Measurements from ENCODE around the gene IGF2BP2.
A peak's percentile ranks its signal among the peaks of the same experiment; 100 is the strongest.

The IGF2BP2 gene

GRCh38 chr3:185734725-185735096 is 90.1 kb downstream of the IGF2BP2 start:
- H3K36me3 ChIP-seq (ENCODE audit: low read depth), result peaks cover 18% of the 10 kb centered on the region
- H3K4me3 ChIP-seq (ENCODE audit: severe bottlenecking), result no peak overlapping the region
- no peaks in the 10 kb centered on the region for H3K9me3 ChIP-seq (ENCODE audit: severe bottlenecking)
- no peaks in the 10 kb centered on the region for H3K27me3 ChIP-seq (ENCODE audit: insufficient read depth, poor library complexity, severe bottlenecking)
- ATAC-seq (ENCODE audit: low read depth), result no peak
- peaks cover 86% of the 10 kb centered on the region for H3K4me1 ChIP-seq (ENCODE audit: insufficient read depth, poor library complexity, severe bottlenecking)
- H3K27ac ChIP-seq (ENCODE audit: poor library complexity, severe bottlenecking), result peak overlapping the region; percentile 100
- DNase-seq (ENCODE audit: low spot score), result no peak
- TF ChIP-seq CTCF (IDR thresholded peaks at IDR 0.05; ENCODE audit: poor library complexity, severe bottlenecking), result no peak

DNA sequence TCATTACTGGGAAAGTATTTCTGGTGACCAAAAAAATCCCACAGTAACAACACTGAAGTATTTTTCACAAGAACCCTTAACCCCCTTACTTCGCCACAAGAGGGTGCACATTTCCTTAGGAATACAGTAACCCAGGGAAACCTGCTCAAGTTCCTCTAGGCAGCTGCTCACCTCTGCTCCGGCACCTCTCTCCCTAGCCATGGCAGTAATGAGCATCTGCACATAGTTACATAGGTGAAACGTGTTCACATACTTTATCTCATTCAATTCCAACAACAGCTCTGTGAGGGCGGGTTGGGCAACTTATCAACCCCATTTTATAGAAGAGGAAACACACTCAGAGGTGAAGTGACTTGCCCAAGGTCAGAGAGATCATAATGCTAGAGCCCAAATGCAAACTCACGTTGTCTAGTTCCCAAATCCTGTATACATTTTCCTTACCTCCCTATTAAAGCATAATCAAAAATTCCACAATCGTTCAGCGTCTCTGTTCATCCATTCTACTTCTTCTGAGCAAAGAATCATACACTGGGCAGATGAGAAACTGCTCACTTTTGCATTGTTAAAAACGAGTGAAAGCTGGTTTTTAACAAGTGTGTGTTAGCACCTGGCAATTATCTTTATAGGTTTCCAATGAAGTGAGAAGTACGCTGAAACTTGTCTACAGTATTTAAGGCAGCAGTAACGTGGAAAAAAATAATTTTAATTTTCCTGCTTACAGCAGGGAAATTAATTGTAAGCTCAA is 90.7 kb downstream of the IGF2BP2 start:
- Histone ChIP-seq H3K27ac (ENCODE audit: poor library complexity, severe bottlenecking) (peak overlapping the region; percentile 100), H3K27me3 (ENCODE audit: insufficient read depth, poor library complexity, severe bottlenecking) (no peaks in the 10 kb centered on the region), H3K36me3 (ENCODE audit: low read depth) (peaks cover 20% of the 10 kb centered on the region), H3K4me1 (ENCODE audit: insufficient read depth, poor library complexity, severe bottlenecking) (peaks cover 87% of the 10 kb centered on the region), H3K4me3 (ENCODE audit: severe bottlenecking) (no peak overlapping the region), H3K9me3 (ENCODE audit: severe bottlenecking) (no peaks in the 10 kb centered on the region)
- peak; percentile 74 for DNase-seq (ENCODE audit: low spot score)
- ATAC-seq (ENCODE audit: low read depth), result peak; percentile 65
- peak; percentile 86 for TF ChIP-seq CTCF (IDR thresholded peaks at IDR 0.05; ENCODE audit: poor library complexity, severe bottlenecking)

- peak; percentile 83 for DNase-seq (ENCODE audit: low spot score)
- Histone ChIP-seq H3K4me1 (ENCODE audit: insufficient read depth, poor library complexity, severe bottlenecking) (peaks cover 85% of the 10 kb centered on the region), H3K9me3 (ENCODE audit: severe bottlenecking) (no peaks in the 10 kb centered on the region), H3K4me3 (ENCODE audit: severe bottlenecking) (no peak overlapping the region), H3K36me3 (ENCODE audit: low read depth) (peaks cover 20% of the 10 kb centered on the region), H3K27me3 (ENCODE audit: insufficient read depth, poor library complexity, severe bottlenecking) (no peaks in the 10 kb centered on the region), H3K27ac (ENCODE audit: poor library complexity, severe bottlenecking) (peak overlapping the region; percentile 100)
- TF ChIP-seq CTCF (IDR thresholded peaks at IDR 0.05; ENCODE audit: poor library complexity, severe bottlenecking), result no peak
- ATAC-seq (ENCODE audit: low read depth), result peak; percentile 68
Measured at GRCh38 chr3:185732782-185733181, 92.1 kb downstream of the IGF2BP2 start.

- Histone ChIP-seq H3K36me3 (ENCODE audit: low read depth) (peaks cover 29% of the 10 kb centered on the region), H3K9me3 (ENCODE audit: severe bottlenecking) (no peaks in the 10 kb centered on the region), H3K4me3 (ENCODE audit: severe bottlenecking) (no peak overlapping the region), H3K27me3 (ENCODE audit: insufficient read depth, poor library complexity, severe bottlenecking) (no peaks in the 10 kb centered on the region), H3K4me1 (ENCODE audit: insufficient read depth, poor library complexity, severe bottlenecking) (peaks cover 84% of the 10 kb centered on the region), H3K27ac (ENCODE audit: poor library complexity, severe bottlenecking) (peak overlapping the region; percentile 100)
- no peak for ATAC-seq (ENCODE audit: low read depth)
- no peak for TF ChIP-seq CTCF (IDR thresholded peaks at IDR 0.05; ENCODE audit: poor library complexity, severe bottlenecking)
- no peak for DNase-seq (ENCODE audit: low spot score)
Measured at GRCh38 chr3:185730550-185730949, 94.3 kb downstream of the IGF2BP2 start.

Measured in RWPE2 (cell line).